Measurements from ENCODE around the gene GDPD4.

The GDPD4 gene

DNA sequence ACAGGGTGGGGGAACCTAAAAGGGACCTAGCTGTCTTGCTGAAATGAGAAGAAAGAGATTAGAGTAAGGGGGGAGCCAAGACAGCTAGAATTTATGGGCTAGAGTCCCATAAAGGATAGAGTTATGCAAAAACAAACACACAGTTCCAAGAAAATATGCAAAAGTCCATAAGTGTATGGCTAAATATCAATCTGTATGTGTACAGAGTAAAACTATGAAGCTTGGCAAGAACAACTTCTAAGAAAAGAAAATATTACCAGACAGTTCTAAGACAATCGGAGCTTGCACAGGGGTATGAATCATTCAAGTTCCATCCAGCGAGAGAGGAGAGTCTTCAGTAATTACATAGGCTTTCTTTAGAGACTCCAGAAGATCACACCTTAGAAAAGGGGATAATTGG is 41.8 kb downstream of the GDPD4 start:
- ATAC-seq (ENCODE audit: low read depth) = peak; percentile 41; the same call in 1 of the 3 replicates

DNA sequence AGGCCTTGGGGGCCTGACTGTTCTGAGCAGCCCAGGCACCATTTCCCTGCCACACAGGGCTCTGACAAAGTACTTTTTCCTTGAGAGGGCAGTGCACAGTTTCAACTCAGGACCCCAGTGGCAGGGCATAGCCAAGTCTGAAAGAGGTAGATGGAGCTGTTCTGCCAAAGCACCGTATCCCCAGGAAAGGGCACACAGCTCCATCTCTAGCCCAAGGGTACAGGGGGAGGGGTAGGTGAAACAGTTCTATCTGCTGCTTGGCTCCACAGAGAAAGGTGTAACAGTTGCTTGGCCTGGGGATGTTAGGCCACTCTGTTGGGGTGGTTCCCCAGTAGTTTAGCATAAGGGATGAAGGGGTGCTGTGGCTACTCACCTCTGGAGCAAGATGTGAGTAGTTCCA is 47.8 kb downstream of the GDPD4 start:
- ATAC-seq (ENCODE audit: low read depth) = no peak
- no peak overlapping the region for H3K4me3 ChIP-seq (ENCODE audit: severe bottlenecking)
- H3K4me1 ChIP-seq (ENCODE audit: insufficient read depth, poor library complexity, severe bottlenecking) = peaks cover 17% of the 10 kb centered on the region
- no peak for DNase-seq (ENCODE audit: low spot score)
- H3K27ac ChIP-seq (ENCODE audit: poor library complexity, severe bottlenecking) = no peak overlapping the region
- H3K27me3 ChIP-seq (ENCODE audit: insufficient read depth, poor library complexity, severe bottlenecking) = no peaks in the 10 kb centered on the region
- H3K9me3 ChIP-seq (ENCODE audit: severe bottlenecking) = no peaks in the 10 kb centered on the region
- H3K36me3 ChIP-seq (ENCODE audit: low read depth) = no peaks in the 10 kb centered on the region
- TF ChIP-seq, protein P1, sequence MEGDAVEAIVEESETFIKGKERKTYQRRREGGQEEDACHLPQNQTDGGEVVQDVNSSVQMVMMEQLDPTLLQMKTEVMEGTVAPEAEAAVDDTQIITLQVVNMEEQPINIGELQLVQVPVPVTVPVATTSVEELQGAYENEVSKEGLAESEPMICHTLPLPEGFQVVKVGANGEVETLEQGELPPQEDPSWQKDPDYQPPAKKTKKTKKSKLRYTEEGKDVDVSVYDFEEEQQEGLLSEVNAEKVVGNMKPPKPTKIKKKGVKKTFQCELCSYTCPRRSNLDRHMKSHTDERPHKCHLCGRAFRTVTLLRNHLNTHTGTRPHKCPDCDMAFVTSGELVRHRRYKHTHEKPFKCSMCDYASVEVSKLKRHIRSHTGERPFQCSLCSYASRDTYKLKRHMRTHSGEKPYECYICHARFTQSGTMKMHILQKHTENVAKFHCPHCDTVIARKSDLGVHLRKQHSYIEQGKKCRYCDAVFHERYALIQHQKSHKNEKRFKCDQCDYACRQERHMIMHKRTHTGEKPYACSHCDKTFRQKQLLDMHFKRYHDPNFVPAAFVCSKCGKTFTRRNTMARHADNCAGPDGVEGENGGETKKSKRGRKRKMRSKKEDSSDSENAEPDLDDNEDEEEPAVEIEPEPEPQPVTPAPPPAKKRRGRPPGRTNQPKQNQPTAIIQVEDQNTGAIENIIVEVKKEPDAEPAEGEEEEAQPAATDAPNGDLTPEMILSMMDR (IDR thresholded peaks at IDR 0.05; ENCODE audit: poor library complexity, severe bottlenecking) = no peak

More for the DNA sequence above, 41.8 kb downstream of the GDPD4 start:
- no peak for DNase-seq (ENCODE audit: low spot score)
- H3K4me1 ChIP-seq (ENCODE audit: insufficient read depth, poor library complexity, severe bottlenecking) = no peaks in the 10 kb centered on the region
- TF ChIP-seq, protein P1 (IDR thresholded peaks at IDR 0.05; ENCODE audit: poor library complexity, severe bottlenecking) = no peak
- no peak overlapping the region for H3K4me3 ChIP-seq (ENCODE audit: severe bottlenecking)
- H3K9me3 ChIP-seq (ENCODE audit: severe bottlenecking) = no peaks in the 10 kb centered on the region
- H3K27ac ChIP-seq (ENCODE audit: poor library complexity, severe bottlenecking) = no peak overlapping the region
- no peaks in the 10 kb centered on the region for H3K27me3 ChIP-seq (ENCODE audit: insufficient read depth, poor library complexity, severe bottlenecking)
- H3K36me3 ChIP-seq (ENCODE audit: low read depth) = no peaks in the 10 kb centered on the region

DNA sequence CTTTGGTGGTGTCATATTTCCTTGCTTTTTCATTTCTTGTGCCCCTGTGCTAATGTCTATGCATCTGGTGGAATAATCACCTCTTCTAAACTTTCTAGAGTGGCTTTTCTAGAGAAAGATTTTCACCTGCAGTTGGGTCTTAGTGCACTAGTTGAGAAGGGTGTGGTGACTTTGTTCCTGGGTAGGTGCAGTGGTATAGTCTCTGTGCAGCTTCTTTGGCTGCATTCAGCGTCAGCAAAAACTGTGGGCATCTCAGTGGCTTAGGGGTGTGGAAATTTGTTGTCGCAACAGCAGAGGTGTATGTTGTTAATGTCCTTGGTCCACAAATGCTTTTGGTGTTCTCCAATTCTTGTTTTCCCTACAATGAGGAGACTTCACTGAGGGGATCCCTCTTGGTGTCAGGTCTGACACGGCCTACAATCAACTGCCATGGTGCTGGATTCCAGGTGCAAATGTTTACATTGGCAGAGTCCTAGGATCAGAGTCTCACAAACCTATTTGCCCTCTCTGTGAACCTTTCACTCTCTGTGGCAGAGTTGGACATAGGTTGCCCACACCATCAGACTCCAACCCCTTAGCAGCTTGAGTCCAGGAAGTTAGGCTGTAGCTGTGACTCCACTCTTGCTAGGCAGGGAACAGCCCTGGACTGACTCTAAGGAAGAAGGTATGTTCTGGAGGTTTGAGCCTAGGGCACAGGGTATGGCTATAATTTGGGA is 48.8 kb downstream of the GDPD4 start:
- DNase-seq (ENCODE audit: low spot score) = no peak
- Histone ChIP-seq H3K4me3 (ENCODE audit: severe bottlenecking) (no peak overlapping the region), H3K27ac (ENCODE audit: poor library complexity, severe bottlenecking) (no peak overlapping the region), H3K27me3 (ENCODE audit: insufficient read depth, poor library complexity, severe bottlenecking) (no peaks in the 10 kb centered on the region), H3K4me1 (ENCODE audit: insufficient read depth, poor library complexity, severe bottlenecking) (peaks cover 17% of the 10 kb centered on the region), H3K36me3 (ENCODE audit: low read depth) (no peaks in the 10 kb centered on the region), H3K9me3 (ENCODE audit: severe bottlenecking) (no peaks in the 10 kb centered on the region)
- TF ChIP-seq, protein P1 (IDR thresholded peaks at IDR 0.05; ENCODE audit: poor library complexity, severe bottlenecking) = no peak
- no peak for ATAC-seq (ENCODE audit: low read depth)

DNA sequence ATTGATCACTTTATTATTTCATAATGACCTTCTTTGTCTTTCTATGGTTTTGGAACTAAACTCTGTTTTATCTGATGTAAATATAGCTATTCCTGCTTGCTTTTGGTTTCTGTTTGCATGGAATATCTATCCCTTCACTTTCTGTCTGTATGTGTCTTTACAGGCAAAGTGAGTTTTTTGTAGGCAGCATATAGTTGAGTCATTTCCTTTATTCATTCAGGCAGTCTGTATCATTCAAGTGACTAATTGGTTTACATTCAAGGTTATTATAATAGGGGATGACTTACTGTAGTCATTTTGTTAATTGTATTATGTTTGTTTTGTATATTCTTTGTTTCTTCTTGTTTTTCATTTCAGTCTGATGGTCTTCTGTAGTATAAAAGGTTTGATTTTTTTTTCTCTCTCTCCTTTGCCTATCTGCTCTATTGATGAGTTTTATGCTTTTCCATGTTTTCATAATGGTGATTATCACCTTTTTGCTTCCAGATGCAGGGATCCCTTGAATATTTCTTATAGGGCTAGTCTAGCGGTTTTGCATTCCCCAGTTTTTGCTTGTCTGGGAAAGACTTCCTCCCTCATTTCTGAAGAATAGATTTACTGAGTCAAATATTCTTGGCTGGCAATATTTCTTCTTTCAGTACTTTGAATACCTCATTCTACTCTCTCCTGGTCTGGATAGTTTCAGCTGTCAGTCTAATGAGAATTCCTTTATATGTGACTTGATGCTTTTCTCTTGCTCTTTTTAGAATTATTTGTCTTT is 50.4 kb downstream of the GDPD4 start:
- Histone ChIP-seq H3K36me3 (ENCODE audit: low read depth) (no peaks in the 10 kb centered on the region), H3K9me3 (ENCODE audit: severe bottlenecking) (no peaks in the 10 kb centered on the region), H3K27ac (ENCODE audit: poor library complexity, severe bottlenecking) (peak overlapping the region; percentile 81), H3K4me1 (ENCODE audit: insufficient read depth, poor library complexity, severe bottlenecking) (peaks cover 17% of the 10 kb centered on the region), H3K4me3 (ENCODE audit: severe bottlenecking) (no peak overlapping the region), H3K27me3 (ENCODE audit: insufficient read depth, poor library complexity, severe bottlenecking) (no peaks in the 10 kb centered on the region)
- DNase-seq (ENCODE audit: low spot score) (no peak), ATAC-seq (ENCODE audit: low read depth) (peak; percentile 96)
- TF ChIP-seq, protein P1 (IDR thresholded peaks at IDR 0.05; ENCODE audit: poor library complexity, severe bottlenecking) = no peak

All from RWPE2 (cell line).